Urothelium cell line (cell line): Measurements from ENCODE around the gene SLC2A1.
"Not testable (repeated sequence)": the region's sequence is repeated elsewhere in the genome, so short reads cannot be mapped to it uniquely, and the experiment has no call there.

Experiments
- DNase-seq: peaks from one replicate; pipeline ENCODE4 v3.0.0; 2011; ENCODE audit warnings: low spot score, mixed read lengths
- FAIRE-seq: peaks from 2 replicates; lab custom pipeline; 2011; peaks lifted over from hg19 to GRCh38; lab: Jason Lieb, UNC

SLC2A1 gene

GRCh38 chr1:42931911-42932422, 26.7 kb downstream of the SLC2A1 start:
- DNase-seq: no peak
- no peak for FAIRE-seq

GRCh38 chr1:42931108-42931539, 27.5 kb downstream of the SLC2A1 start:
- DNase-seq (peak; percentile 57), FAIRE-seq (no peak)

- FAIRE-seq: no peak
- no peak for DNase-seq
These were observed 28.2 kb downstream of the SLC2A1 start for GRCh38 chr1:42930178-42931107.

- FAIRE-seq (no peak), DNase-seq (no peak)
These were observed 29.1 kb downstream of the SLC2A1 start for GRCh38 chr1:42929434-42930177.

- FAIRE-seq (no peak), DNase-seq (no peak)
These were observed 29.8 kb downstream of the SLC2A1 start for GRCh38 chr1:42928859-42929258.

- DNase-seq: no peak
- no peak for FAIRE-seq
These were observed 30.7 kb downstream of the SLC2A1 start for GRCh38 chr1:42927920-42928505.

GRCh38 chr1:42927274-42927841, 31.3 kb downstream of the SLC2A1 start:
- FAIRE-seq (peak; percentile 13), DNase-seq (no peak)

GRCh38 chr1:42926879-42927242, 31.8 kb downstream of the SLC2A1 start:
- FAIRE-seq (no peak), DNase-seq (no peak)

- FAIRE-seq (no peak), DNase-seq (no peak)
These were observed 32.3 kb downstream of the SLC2A1 start for GRCh38 chr1:42926235-42926878.

- DNase-seq (no peak), FAIRE-seq (no peak)
These were observed 33.6 kb downstream of the SLC2A1 start for GRCh38 chr1:42924851-42925760.

GRCh38 chr1:42924082-42924850, 34.4 kb downstream of the SLC2A1 start:
- FAIRE-seq (peak; percentile 61), DNase-seq (peak; percentile 98)

GRCh38 chr1:42923367-42924081, 35.1 kb downstream of the SLC2A1 start:
- DNase-seq (peak; percentile 46), FAIRE-seq (no peak)

GRCh38 chr1:42922687-42923366, 35.8 kb downstream of the SLC2A1 start:
- FAIRE-seq: peak; percentile 27

GRCh38 chr1:42921769-42922168, 36.9 kb downstream of the SLC2A1 start:
- no peak for FAIRE-seq
- DNase-seq: no peak

More at GRCh38 chr1:42922687-42923366, 35.8 kb downstream of the SLC2A1 start:
- peak; percentile 84 for DNase-seq

- not testable (repeated sequence) for DNase-seq
These were observed 39.0 kb downstream of the SLC2A1 start for GRCh38 chr1:42919651-42920050.

GRCh38 chr1:42917241-42917495, 41.5 kb downstream of the SLC2A1 start:
- FAIRE-seq: no peak
- no peak for DNase-seq

More at GRCh38 chr1:42919651-42920050, 39.0 kb downstream of the SLC2A1 start:
- FAIRE-seq: not testable (repeated sequence)

- no peak for FAIRE-seq
- DNase-seq: no peak
These were observed 43.2 kb downstream of the SLC2A1 start for GRCh38 chr1:42915456-42915855.
